Activated T-cell treated with anti-CD3 and anti-CD28 coated beads, Interleukin-2, amount 50 U/mL, for 1 hour (primary cell): ENCODE results near the gene LINGO3.

Experiments
- DNase-seq: peaks from one replicate; pipeline ENCODE4 v3.0.0-alpha.2; 2020

The LINGO3 gene

DNA sequence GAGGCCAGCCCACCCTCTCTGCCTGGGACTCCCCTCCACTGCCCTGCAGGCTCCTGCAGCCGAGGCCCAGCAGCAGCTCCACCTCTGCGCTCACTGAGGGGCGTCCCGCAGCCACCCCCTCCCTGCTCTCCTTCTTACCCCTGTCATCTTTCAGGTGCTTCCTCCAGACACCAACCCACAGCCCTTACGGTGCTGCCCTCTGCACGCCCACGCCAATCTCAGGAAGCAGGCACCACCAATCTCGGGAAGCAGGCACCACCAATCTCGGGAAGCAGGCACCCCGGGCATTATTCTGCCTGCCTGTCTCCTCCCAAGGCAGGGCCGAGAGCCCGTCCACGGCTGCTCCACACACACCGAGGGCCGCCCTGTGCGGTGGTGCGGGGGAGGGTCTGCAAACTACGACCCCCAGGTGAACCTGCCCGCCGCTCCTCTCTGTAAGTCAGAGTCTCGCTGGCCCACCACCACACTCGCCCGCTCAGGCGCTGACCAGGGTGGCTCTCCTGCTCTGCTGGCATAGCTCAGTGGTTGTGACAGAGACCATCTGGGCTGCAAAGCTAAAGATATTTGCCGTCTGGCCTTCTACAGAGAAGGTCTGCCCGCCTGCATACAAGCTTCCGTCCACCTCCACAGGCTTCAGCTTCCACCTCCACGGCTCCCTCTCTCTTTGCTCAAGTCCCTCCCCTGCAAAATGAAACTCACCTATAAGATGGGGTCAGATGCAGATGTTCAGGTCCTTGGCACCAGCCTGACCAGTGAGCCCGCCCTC lies 17.5 kb upstream of the LINGO3 start:
- no peak for DNase-seq

DNA sequence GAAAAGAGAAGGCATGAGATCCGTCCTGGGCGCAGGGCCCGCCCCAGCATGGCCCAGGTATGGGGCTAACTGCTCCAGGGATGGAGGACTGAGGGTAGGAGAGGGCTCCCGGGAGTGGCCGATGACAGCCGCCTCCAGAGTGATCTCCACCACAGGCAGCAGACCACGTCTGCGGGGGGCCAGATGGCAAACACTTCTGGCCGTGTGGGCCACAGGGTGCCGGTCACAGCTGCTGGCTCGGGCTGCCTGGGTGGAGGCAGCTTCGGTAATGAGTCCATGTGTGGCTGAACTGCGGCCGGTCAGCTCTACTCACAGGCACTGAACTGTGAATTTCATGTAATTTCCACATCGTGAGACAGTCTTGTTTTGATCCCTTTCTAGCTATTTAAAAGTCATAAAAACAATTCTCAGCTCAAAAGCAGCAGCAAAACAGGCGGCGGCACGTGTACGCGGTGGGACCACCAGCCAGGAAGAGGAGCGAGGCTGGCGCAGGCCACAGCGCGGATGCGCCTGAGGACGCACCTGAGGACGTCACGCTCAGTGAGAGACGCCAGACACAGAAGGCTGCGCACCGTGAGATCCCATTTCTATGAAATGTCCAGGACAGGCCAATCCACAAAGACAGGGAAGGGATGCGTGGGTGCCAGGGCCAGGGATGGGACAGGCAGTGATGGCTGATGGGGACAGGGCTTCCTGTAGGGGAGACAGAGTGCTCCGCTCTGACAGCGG lies 16.4 kb upstream of the LINGO3 start:
- no peak for DNase-seq

DNA sequence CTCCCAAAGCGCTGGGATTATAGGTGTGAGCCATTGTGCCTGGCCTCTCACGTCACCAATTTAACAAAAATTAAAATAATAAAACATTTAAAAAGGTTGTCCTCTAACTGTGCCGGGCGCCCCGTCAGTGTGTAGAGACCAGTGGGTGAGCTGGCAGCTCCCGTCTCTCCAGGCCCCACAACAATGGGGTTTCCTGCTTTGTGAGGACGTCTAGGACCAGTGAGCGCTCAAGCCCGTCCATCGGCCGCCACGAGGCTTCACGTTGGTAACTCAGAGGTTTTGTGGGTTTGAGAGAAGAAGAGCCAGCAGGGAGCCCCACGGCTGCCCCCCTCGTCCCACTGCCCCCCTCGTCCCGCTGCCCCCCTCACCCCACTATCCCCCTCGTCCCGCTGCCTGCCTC lies 15.8 kb upstream of the LINGO3 start:
- DNase-seq: no peak

DNA sequence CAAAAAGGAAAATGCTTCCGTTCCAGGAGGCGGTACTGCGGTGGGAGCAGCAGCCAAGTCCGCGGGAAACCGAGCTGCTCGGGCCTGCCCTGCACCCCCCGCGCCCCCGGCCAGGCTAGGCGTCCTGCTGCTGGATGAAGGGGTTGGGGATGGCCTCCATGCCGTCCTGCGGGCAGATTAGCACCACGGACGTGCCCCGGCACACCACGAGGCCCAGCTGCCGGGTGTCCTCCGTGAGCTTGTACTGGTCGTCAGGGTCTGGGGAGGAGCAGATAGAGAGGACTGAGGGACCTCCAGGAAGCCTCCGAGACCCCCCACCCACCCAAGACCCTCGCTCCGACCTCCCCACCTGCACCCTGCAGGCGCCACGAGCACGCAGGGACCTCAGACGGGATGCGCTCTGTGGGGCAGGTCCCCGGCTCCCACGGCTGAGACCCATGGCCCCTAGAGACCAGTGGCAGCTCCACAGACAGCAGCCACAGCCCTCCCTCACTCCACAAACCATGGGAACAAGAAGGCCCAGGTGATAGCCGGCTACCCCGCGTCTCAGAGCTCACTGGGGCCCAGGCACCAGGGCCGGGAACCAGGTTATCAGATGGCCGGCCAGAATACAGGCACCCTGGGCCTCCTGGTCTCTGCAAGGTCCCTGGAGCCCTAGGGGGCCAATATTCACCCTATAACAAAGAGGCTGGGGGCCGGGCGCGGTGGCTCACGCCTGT lies 13.8 kb upstream of the LINGO3 start:
- no peak for DNase-seq

DNA sequence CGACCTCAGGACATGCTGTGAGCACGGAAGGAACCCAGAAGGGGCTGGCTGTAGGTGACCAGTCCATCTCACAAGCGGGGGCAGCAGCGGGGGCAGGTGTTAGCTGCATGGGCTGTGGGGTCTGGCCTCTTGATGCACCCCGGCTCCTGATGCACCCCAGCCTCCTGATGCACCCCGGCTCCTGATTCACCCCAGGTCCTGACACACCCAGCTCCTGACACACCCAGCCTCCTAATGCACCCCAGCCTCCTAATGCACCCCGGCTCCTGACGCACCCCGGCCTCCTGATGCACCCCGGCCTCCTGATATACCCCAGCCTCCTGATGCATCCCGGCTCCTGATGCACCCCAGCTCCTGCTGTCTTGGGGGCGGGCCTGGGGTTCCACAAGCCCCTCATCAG lies 13.0 kb upstream of the LINGO3 start:
- DNase-seq: no peak

DNA sequence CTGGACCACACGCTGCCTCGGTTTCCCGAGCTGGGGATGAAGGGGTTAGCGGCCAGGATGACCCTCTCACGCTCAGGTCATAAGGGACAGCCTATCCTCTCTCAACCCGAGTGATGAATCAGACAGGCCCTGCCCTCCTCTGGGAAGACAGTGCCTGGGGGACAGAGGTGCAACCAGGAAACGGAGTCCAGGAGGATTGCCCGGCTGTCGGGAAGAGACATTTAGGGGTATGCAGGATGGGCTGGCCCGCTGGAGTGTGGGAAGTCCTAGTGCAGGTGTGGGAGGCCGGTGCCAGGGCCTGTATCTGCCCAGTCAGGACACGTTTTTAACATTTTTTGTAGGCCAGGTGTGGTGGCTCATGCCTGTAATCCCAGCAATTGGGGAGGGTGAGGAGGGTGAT lies 12.1 kb upstream of the LINGO3 start:
- DNase-seq: no peak

DNA sequence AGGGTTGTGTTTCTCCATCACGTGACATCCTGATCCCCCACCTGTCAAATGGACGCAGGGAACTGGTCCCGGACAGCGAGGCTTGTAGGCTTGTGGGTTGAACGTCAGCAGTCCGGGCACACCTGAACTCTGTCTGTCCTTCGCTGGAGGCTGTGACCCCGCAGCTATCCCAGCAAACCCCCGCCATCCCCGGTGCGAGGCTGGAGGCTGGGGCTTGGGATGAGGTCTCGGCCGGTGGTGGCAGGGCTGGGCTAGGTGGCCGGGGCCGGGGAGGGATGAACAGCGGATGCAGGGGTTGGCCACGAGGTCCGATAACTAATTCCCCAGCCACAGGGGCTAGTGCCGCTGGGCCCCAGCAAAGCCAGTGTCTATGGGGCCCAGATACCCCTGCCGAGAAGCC lies 11.6 kb upstream of the LINGO3 start:
- DNase-seq: no peak

DNA sequence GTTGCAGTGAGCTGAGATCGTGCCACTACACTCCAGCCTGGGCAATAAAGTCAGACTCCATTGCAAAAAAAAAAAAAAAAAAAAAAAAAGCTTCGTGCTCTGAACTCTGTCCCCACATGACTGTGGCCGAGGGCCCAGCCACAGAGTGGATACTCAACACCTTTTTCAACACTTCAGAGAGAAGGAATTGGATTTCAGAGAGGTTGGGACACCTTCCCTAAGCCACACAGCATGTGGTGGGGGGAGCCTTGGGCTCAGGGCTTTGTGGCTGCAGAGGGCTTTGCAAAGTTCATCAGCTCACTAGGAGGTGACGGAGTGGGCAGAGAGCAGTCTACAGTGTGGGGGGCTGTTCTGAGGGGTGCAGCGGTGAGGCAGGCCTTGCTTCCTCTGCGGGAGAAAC lies 11.0 kb upstream of the LINGO3 start:
- DNase-seq: no peak

DNA sequence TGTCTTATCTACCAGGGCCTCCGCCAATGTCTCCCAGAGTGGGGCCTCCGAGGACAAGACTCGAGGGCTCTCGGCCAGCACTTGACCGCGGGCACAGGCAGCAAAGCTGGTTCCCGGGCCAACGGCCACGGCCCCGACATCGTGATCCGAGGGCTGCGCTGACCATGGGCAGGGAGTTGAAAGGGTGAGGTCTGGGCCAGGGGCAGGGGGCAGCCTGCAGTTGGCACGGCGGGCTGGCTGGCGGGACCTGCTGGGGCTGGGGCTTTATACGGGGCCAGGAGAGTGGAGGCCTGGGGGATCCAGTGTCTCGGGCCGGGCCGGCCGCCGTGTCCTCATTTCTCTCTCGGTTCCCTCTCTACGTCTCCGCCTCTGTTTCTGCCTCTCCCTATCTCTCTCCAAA lies 9.8 kb upstream of the LINGO3 start:
- no peak for DNase-seq

DNA sequence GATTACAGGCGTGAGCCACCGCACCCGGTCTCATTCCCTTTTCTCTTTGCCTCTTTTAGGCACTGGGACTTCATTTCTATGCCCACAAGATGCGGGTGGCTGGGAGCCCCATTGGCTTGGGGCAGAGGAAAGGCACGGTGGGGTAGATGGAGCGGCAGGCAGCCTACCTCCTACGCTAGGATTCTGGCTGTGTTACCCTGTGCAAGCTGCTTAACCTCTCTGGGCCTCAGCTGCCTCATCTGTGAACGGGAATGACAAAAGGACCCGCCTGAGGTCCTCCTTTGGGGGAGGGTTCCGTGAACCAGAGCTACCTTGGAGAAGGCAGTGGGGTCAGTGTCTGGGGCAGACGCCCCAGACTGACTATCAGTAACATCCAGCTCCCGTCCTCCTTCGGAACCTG lies 9.3 kb upstream of the LINGO3 start:
- DNase-seq: no peak

DNA sequence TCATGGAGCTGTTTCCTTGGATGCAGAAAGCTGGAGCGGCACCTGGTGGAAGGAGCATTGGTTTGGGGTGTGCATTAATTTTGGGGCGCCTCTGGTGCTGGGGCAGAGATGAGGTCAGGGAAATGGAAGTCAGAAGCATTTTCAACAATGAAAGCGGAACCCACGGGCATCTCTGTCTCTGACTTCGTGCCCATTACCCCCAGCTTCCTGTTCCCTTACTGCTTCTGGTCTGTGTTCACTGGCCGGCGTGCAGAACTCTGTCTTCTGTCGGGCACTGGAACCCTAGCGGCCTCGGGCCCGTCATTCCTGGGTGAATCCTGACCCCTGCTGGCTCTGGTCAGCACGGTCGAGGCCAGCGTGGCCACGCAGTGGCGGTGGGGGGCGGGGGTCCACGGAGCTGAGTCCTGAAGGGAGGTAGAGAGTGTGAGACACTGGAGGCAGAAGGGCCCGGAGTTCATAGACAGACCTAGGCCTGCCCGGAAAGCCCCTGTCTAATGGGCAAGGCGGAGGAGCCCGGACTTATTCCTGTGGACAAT lies 7.9 kb upstream of the LINGO3 start:
- no peak for DNase-seq

DNA sequence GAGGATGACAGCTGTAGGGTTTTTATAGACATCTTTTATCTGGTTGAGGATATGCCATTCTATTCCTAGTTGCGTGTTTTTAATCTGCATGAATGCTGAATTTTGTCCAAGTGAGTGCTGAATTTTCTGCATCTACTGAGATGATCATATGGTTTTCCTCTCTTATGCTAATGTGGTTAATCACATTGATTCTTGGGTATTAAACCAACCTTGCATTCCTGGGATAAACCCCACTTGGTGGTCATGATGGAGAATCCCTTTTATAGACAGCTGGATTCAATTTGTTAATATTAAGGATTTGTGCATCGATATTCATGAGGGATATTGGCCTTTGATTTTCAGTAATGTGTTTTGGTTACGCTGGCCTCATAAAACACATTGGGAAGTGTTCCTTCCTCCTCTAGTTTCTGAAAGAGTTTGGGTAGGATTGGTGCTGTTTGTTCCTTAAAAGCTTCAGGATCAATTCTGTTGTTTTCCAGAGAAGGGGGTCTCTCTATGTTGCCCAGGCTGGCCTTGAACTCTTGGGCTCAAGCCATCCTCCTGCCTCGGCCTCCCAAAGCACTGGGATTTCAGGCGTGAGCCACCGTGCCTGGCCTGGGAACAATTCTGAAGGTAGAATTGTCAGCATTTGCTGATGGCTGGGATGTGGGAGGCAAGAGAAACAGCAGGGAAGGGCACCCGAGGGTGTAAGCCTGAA lies 7.3 kb upstream of the LINGO3 start:
- DNase-seq: no peak

DNA sequence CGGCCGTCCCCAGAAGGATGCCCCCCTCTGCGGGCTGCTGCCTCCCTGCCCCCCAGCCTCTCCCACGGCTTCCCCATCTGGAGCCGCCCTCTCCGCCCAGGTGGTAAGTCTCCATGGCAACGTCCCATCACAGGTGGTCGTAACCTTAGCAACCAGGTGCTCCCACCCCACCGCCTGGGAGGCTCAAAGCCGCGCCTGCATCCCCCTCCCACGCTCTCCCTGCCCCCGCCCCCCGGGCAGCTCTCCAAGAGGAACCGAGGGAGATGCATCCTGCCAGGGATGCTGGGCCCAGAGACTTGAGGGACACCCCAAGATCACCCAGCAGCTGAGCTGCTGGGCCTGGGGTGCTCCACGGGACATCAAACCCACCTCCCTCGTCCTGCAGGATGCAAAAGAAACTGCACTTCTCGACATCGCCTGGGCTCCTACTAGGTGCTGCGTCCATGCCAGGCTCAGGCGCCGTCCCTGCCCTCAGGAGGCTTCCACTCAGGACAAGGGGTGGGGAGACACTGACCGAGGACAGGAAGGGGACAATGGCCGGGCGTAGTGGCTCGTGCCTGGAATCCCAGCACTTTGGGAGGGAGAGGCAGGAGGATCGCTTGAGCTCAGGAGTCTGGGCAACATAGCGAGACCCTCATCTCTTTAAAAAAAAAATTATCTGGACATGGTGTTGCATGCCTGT lies 5.0 kb upstream of the LINGO3 start:
- DNase-seq: no peak

DNA sequence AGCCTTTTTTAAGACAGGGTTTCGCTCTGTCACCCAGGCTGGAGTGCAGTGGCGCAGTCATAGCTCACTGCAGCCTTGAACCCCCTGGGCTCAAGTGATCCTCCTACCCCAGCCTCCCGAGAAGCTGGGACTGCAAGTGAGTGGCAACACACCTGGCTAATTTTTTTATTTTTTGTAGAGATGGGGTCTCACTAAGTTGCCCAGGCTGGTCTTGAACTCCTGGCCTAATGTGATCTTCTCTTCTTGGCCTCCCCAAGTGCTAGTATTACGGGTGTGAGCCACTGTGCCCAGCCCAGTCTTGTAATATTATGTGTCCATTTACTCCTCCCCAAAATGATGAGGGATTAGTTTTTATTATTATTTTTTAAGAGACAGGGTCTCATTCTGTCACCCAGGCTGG lies 3.1 kb upstream of the LINGO3 start:
- no peak for DNase-seq

DNA sequence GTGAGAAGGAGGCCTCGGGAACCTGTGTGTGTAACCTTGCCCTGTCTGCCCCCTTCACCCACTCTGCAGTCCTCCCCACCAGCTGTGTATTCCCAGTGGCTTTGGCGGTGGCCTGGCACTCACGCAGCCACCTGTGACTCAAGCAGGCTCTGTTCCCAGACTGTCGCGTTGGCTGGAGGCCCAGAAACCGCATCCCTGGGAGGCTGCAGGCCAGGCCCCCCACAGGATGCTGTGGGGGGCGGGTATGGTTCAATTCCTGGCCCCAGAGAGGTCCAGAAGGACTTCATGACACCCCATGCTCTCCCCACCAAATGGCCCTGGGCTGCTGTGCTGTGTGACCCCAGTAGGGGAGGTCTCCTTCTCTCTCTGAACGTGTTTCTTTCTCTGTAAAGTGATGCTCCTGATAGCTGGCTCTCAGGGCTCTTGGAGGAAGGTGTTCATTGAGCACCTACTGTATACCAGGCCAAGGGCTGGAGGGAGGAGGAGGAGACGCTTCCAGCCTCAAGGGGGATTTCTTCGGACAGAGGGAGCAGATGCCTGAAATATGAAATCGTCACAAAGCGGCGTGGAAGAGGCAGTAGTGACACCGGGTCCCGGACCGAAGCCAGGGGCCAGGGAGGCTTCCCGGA lies 1.9 kb upstream of the LINGO3 start:
- DNase-seq: no peak

DNA sequence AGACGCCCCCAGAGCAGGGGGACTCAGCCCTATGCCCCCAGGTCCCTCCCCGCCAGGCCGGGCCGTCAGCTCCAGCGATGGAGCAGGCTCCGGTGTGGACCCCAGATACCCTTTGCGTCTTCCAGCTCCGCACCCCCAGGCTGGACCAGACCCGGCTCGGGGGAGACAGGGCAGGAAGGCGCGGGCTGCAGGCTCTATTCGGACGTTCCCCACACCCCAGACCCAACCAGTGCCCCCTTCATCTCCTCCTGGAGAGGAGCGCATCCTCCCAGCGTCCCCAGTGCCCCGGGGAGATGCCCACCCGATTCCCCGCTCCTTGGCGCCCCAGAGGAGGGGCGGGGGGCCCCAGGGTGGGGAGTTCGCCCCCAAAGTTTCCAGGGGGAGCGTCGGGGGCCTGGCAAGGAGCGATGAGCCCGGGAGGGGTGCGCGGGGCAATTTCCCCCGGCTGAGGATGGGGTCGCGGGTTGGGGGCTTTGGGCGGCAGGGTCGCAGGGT lies 389 bp downstream of the LINGO3 start:
- no peak for DNase-seq

DNA sequence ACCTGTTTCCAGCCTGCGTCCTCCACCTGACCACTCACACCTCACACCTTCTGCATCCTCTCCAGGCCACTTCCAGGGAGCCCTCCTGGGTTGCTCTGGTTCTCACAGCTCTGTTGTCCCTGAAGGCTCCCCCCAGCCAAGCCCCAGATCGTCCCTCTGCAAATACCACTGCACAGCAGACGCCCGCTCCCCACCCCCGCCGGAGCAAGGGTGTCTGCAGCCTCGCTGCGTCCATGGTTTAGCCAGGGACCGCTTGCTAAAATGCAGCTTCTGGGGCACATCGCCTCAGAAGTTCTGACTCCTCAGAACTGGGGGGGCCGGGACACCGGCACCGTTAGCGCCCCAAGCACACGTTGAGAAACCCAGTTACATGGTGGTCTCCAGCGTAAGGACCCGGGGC lies 983 bp downstream of the LINGO3 start:
- no peak for DNase-seq

DNA sequence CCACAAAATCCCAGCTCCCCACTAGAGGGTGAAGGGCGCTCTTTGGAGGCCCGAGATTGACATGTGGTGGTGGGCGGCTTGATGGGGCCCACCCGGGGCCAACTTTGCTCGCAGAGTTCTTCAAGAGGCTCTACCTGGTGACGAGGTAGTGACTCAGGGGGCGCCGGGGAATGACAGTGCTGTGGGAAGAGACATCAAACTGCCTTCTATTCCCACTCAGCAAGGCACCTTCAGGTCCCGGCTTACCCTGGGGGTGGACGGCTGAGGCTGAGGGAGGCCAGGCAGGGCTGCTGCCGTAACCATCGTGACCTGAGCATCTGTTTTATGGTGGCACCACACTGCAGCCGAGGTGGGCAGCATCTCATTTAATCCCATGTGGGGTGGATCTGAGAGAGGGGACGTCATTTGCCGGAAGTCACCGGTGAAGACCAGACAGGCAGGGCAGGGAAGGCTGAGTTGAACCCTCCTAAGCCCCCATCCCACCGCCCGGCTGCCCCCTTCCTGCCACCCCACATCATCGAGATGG lies 1.6 kb downstream of the LINGO3 start:
- DNase-seq: no peak

DNA sequence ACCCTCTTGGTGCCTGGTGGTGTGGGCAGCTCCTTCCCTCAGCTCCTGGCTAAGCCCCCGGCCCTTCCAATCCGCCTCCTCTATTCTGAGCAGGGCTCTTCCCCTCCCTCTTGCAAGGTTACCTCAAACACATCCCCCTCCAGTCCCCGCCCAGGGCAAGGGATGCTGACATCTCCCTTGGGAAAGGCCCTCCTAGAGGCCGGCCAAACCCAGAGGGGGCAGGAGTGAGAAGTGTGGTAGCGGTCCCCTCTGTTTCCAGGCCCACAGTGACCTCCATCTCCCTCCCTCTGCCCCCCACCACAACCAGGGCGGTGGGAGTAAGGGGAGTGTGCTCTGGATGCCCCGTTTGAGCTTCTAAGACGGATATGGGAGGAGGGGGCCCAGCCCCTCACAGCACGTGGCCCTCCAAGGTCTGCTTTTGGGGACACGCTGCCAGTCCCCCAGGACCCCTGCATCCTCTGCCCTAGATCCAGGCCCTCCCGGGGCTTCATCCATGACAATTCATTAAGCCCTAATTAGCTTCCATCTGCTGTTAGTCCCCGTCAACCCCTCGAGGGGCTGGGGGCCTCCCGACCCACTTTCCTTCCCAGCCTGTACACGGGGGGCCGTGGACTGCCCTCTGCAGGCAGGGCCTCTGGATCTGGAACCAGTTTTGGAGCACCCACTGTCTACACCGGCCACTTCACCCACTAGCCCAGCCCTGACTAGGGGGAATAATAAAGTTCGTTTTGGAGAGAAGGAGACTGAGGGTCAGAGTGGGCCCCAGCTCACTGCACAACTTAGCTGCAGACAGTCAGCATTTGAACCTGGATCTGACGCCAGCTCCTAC lies 2.3 kb downstream of the LINGO3 start:
- no peak for DNase-seq

DNA sequence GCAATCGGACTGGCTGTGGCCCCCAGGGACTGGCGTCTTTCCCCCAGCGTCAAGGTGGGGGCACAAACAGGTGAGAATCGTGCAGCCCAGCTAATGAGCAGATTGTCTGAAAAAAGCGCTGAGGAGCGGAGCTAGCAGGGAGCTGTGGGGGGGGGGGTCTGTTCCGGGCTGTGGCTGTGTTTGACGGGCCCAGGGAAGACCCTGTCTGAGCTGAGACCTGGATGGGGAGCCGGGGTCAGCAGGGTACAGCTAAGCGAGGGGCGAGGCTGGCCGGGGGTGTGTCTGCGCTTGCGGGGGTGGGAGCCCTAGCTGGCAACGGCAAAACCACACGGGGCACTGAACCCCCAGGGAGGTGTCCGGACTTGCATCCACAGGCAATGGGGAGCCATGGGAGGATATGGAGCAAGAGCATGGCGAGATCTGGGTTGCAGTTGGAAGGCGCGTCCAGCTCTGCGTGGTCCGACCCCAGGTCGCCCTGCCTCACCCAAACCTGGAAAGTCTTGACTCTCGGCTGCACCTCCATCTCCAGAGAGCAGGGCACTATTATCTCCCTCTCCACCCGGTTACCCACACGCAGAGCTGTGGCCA lies 4.6 kb downstream of the LINGO3 start:
- DNase-seq: no peak
